ENCODE data around the gene IQCH.

DNA sequence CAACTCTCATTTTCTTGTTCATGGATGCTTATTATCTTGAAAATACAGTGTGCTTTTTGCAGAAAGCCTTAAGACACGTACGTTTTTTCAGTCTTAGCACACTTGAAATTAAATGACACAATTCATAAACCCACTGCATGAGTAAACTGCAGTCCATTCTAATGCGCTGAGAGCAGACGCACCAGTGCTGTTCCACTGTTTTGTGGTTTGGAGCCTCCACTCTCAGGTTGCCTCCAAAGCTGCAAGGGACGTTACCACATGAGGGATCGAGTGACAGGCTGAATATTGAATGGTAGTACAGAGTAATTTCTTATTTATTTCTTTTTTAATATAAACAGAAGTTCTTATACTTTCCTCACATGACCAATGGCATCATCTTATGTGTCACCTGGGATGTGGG lies 12.3 kb downstream of the IQCH start:
- TF ChIP-seq YY1 (IDR thresholded peaks at IDR 0.05; ENCODE audit: insufficient read depth, insufficient read length) (no peak), ZNF274 (IDR thresholded peaks at IDR 0.05; ENCODE audit: low read depth, low read length) (no peak), SUZ12 (IDR thresholded peaks at IDR 0.05; ENCODE audit: extremely low read depth, insufficient read depth, insufficient read length) (no peak)

Measured in NT2/D1 (cell line).